ENCODE data around the gene AGR2. TPM values are rescaled to one million over a fixed set of nuclear protein-coding genes. Genes with fewer than 3 reads are reported as not detected.

The AGR2 gene
- total RNA-seq, 1 experiment from 2014 or later, result not detected

DNA sequence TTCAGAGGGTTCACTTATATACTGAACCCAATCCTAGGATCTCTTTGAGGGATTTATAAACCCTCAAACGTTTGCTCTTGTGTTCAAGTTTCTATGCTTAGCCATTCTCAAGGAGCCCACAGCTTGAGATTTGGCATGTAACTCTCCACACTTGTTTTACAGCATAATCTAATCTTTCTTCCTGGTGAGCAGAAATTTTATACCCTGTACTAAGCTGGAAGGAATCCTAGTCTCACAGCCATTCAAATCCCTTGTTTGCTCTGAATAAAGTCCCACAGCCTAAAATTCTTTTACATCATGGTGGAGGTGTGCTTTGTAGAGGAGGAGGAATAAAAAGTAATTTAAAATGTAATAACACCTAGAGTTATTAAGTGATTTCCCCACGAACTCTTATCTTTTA lies 5.3 kb upstream of the AGR2 start:
- DNase-seq (ENCODE audit: low spot score), result peak; percentile 12
- ChIA-PET POLR2A (ENCODE audit: low non-redundant PET) (no interaction called here), CTCF (no interaction called here)
- intact Hi-C loops (cut with micrococcal nuclease; ENCODE audit: unreplicated experiment), result no loop called here
- no peaks in the 10 kb centered on the region for H3K9me3 ChIP-seq (ENCODE audit: low read depth, low read length, poor library complexity, severe bottlenecking)
- H3K4me1 ChIP-seq (ENCODE audit: insufficient read depth, low read length, poor library complexity, severe bottlenecking), result peaks cover 30% of the 10 kb centered on the region
- H3K27ac ChIP-seq (ENCODE audit: low read depth, low read length, poor library complexity, severe bottlenecking), result no peak overlapping the region
- BruUV-seq (replicated peaks), result no TSS peak
- TF ChIP-seq, protein P1, sequence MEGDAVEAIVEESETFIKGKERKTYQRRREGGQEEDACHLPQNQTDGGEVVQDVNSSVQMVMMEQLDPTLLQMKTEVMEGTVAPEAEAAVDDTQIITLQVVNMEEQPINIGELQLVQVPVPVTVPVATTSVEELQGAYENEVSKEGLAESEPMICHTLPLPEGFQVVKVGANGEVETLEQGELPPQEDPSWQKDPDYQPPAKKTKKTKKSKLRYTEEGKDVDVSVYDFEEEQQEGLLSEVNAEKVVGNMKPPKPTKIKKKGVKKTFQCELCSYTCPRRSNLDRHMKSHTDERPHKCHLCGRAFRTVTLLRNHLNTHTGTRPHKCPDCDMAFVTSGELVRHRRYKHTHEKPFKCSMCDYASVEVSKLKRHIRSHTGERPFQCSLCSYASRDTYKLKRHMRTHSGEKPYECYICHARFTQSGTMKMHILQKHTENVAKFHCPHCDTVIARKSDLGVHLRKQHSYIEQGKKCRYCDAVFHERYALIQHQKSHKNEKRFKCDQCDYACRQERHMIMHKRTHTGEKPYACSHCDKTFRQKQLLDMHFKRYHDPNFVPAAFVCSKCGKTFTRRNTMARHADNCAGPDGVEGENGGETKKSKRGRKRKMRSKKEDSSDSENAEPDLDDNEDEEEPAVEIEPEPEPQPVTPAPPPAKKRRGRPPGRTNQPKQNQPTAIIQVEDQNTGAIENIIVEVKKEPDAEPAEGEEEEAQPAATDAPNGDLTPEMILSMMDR (conservative IDR thresholded peaks at IDR 0.05; ENCODE audit: low read depth, low read length), result no peak
- TF ChIP-seq EZH2 (IDR thresholded peaks at IDR 0.05; ENCODE audit: borderline replicate concordance, low read depth, low read length, poor library complexity, severe bottlenecking), result no peak
- no peak overlapping the region for H3K4me3 ChIP-seq (ENCODE audit: low read depth, low read length, poor library complexity, severe bottlenecking)
- no peaks in the 10 kb centered on the region for H3K27me3 ChIP-seq (replicated peaks; ENCODE audit: insufficient read depth, low read depth, low read length, poor library complexity)
- no peaks in the 10 kb centered on the region for H3K36me3 ChIP-seq (ENCODE audit: insufficient read depth, low read length, poor library complexity, severe bottlenecking)

GRCh38 chr7:16805441-16805840 lies 642 bp upstream of the AGR2 start:
- no peak overlapping the region for H3K4me3 ChIP-seq (ENCODE audit: low read depth, low read length, poor library complexity, severe bottlenecking)
- ChIA-PET CTCF (no interaction called here), POLR2A (ENCODE audit: low non-redundant PET) (no interaction called here)
- H3K27me3 ChIP-seq (replicated peaks; ENCODE audit: insufficient read depth, low read depth, low read length, poor library complexity), result no peaks in the 10 kb centered on the region
- no peaks in the 10 kb centered on the region for H3K36me3 ChIP-seq (ENCODE audit: insufficient read depth, low read length, poor library complexity, severe bottlenecking)
- peaks cover 26% of the 10 kb centered on the region for H3K4me1 ChIP-seq (ENCODE audit: insufficient read depth, low read length, poor library complexity, severe bottlenecking)
- H3K27ac ChIP-seq (ENCODE audit: low read depth, low read length, poor library complexity, severe bottlenecking), result no peak overlapping the region
- intact Hi-C loops (cut with micrococcal nuclease; ENCODE audit: unreplicated experiment), result no loop called here
- no TSS peak for BruUV-seq (replicated peaks)
- no peaks in the 10 kb centered on the region for H3K9me3 ChIP-seq (ENCODE audit: low read depth, low read length, poor library complexity, severe bottlenecking)
- DNase-seq (ENCODE audit: low spot score), result no peak
- TF ChIP-seq, protein P1 (conservative IDR thresholded peaks at IDR 0.05; ENCODE audit: low read depth, low read length), result no peak
- TF ChIP-seq EZH2 (IDR thresholded peaks at IDR 0.05; ENCODE audit: borderline replicate concordance, low read depth, low read length, poor library complexity, severe bottlenecking), result no peak

GRCh38 chr7:16803881-16804673 lies 722 bp downstream of the AGR2 start:
- no peak for TF ChIP-seq EZH2 (IDR thresholded peaks at IDR 0.05; ENCODE audit: borderline replicate concordance, low read depth, low read length, poor library complexity, severe bottlenecking)
- TF ChIP-seq, protein P1 (conservative IDR thresholded peaks at IDR 0.05; ENCODE audit: low read depth, low read length), result no peak
- DNase-seq (ENCODE audit: low spot score), result no peak
- no peaks in the 10 kb centered on the region for H3K27me3 ChIP-seq (replicated peaks; ENCODE audit: insufficient read depth, low read depth, low read length, poor library complexity)
- H3K9me3 ChIP-seq (ENCODE audit: low read depth, low read length, poor library complexity, severe bottlenecking), result no peaks in the 10 kb centered on the region
- ChIA-PET CTCF (no interaction called here), POLR2A (ENCODE audit: low non-redundant PET) (no interaction called here)
- no peak overlapping the region for H3K4me3 ChIP-seq (ENCODE audit: low read depth, low read length, poor library complexity, severe bottlenecking)
- no peak overlapping the region for H3K27ac ChIP-seq (ENCODE audit: low read depth, low read length, poor library complexity, severe bottlenecking)
- peaks cover 20% of the 10 kb centered on the region for H3K4me1 ChIP-seq (ENCODE audit: insufficient read depth, low read length, poor library complexity, severe bottlenecking)
- BruUV-seq (replicated peaks), result no TSS peak
- H3K36me3 ChIP-seq (ENCODE audit: insufficient read depth, low read length, poor library complexity, severe bottlenecking), result no peaks in the 10 kb centered on the region
- intact Hi-C loops (cut with micrococcal nuclease; ENCODE audit: unreplicated experiment), result no loop called here
